Measurements from ENCODE around the gene COL1A1. TPM values are rescaled to one million over a fixed set of nuclear protein-coding genes. Genes with fewer than 3 reads are reported as not detected.

The COL1A1 gene
- total RNA-seq, 6 experiments from 2014 or later, result 4,948 to 7,804 (median 5,240) TPM

- Mint-ChIP-seq H3K4me3 (peak overlapping the region; percentile 81), H3K27ac (peak overlapping the region; percentile 98), H3K36me3 (ENCODE audit: low read depth) (peaks cover 26% of the 10 kb centered on the region), H3K4me1 (ENCODE audit: low read depth) (peaks cover 61% of the 10 kb centered on the region), H3K27me3 (ENCODE audit: insufficient read depth) (peaks cover 82% of the 10 kb centered on the region), H3K9me3 (peaks cover 26% of the 10 kb centered on the region)
- no peak for TF ChIP-seq CTCF (IDR thresholded peaks at IDR 0.05)
- no peak for DNase-seq
Measured at GRCh38 chr17:50172936-50173334, 28.5 kb downstream of the COL1A1 start.

GRCh38 chr17:50172130-50172529 lies 29.3 kb downstream of the COL1A1 start:
- H3K4me3 Mint-ChIP-seq, result peak overlapping the region; percentile 22; the same call in 1 of the 2 replicates
- H3K4me1 Mint-ChIP-seq (ENCODE audit: low read depth), result peaks cover 53% of the 10 kb centered on the region
- peaks cover 79% of the 10 kb centered on the region for H3K27me3 Mint-ChIP-seq (ENCODE audit: insufficient read depth)
- H3K36me3 Mint-ChIP-seq (ENCODE audit: low read depth), result peaks cover 22% of the 10 kb centered on the region
- no peak for DNase-seq
- TF ChIP-seq CTCF (IDR thresholded peaks at IDR 0.05), result no peak
- H3K9me3 Mint-ChIP-seq, result peaks cover 24% of the 10 kb centered on the region
- H3K27ac Mint-ChIP-seq, result peak overlapping the region; percentile 98

- Mint-ChIP-seq H3K36me3 (ENCODE audit: low read depth) (peaks cover 19% of the 10 kb centered on the region), H3K4me1 (ENCODE audit: low read depth) (peaks cover 47% of the 10 kb centered on the region)
- TF ChIP-seq CTCF (IDR thresholded peaks at IDR 0.05), result no peak
Measured at GRCh38 chr17:50171371-50172071, 29.9 kb downstream of the COL1A1 start.

GRCh38 chr17:50170662-50171370 lies 30.6 kb downstream of the COL1A1 start:
- Mint-ChIP-seq H3K4me1 (ENCODE audit: low read depth) (peaks cover 41% of the 10 kb centered on the region), H3K36me3 (ENCODE audit: low read depth) (peaks cover 15% of the 10 kb centered on the region), H3K4me3 (peak overlapping the region; percentile 25; the same call in 1 of the 2 replicates), H3K9me3 (peaks cover 16% of the 10 kb centered on the region), H3K27me3 (ENCODE audit: insufficient read depth) (peaks cover 68% of the 10 kb centered on the region), H3K27ac (peak overlapping the region; percentile 42)
- no peak for TF ChIP-seq CTCF (IDR thresholded peaks at IDR 0.05)
- no peak for DNase-seq

More at GRCh38 chr17:50171371-50172071, 29.9 kb downstream of the COL1A1 start:
- H3K9me3 Mint-ChIP-seq, result peaks cover 20% of the 10 kb centered on the region
- peak overlapping the region; percentile 98 for H3K27ac Mint-ChIP-seq
- DNase-seq, result no peak
- peak overlapping the region; percentile 25; the same call in 1 of the 2 replicates for H3K4me3 Mint-ChIP-seq
- H3K27me3 Mint-ChIP-seq (ENCODE audit: insufficient read depth), result peaks cover 73% of the 10 kb centered on the region

- H3K27ac Mint-ChIP-seq, result peak overlapping the region; percentile 44
- peaks cover 11% of the 10 kb centered on the region for H3K36me3 Mint-ChIP-seq (ENCODE audit: low read depth)
- DNase-seq, result no peak
- no peak for TF ChIP-seq CTCF (IDR thresholded peaks at IDR 0.05)
- peaks cover 60% of the 10 kb centered on the region for H3K27me3 Mint-ChIP-seq (ENCODE audit: insufficient read depth)
- H3K4me3 Mint-ChIP-seq, result peak overlapping the region; percentile 2; the same call in 1 of the 2 replicates
- peaks cover 37% of the 10 kb centered on the region for H3K4me1 Mint-ChIP-seq (ENCODE audit: low read depth)
- peaks cover 12% of the 10 kb centered on the region for H3K9me3 Mint-ChIP-seq
Measured at GRCh38 chr17:50169881-50170459, 31.5 kb downstream of the COL1A1 start.
